Pulmonary artery endothelial cell (primary cell): ENCODE data around the gene PHEX. TPM values are rescaled to one million over a fixed set of nuclear protein-coding genes. Genes with fewer than 3 reads are reported as not detected.

ENCODE experiments used
- DNase-seq: peaks from one replicate; pipeline ENCODE4 v3.0.0-alpha.2; 2011; ENCODE audit warnings: low read depth, low spot score
- total RNA-seq: library from RNA; depleted of rRNA; stranded (reverse); fragments of >200 nt; gene quantifications from 2 replicates; pipeline ENCODE4 v1.2.3, GENCODE V29; 2014

PHEX gene
- total RNA-seq, 1 donor from 2014 or later, result 1.1 TPM

DNA sequence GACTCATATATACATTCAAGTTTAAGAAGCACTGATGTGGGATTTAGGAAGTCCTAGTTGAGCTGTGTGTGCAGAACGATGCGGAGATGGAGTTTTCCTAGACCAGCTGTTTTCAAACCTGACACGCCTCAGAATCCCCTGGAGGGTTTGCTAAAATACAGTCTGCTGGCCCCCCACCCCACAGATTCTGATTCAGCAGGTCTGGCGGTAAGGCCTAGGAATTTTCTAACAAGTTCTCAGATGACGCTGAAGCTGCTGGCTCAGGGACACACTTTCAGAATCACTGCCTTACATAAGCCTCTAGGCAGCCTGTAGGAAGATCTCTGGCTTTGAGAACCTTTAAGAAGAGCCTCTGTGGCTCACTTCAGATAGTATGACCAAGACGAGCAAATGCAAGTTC lies 73.1 kb downstream of the PHEX start:
- no peak for DNase-seq

DNA sequence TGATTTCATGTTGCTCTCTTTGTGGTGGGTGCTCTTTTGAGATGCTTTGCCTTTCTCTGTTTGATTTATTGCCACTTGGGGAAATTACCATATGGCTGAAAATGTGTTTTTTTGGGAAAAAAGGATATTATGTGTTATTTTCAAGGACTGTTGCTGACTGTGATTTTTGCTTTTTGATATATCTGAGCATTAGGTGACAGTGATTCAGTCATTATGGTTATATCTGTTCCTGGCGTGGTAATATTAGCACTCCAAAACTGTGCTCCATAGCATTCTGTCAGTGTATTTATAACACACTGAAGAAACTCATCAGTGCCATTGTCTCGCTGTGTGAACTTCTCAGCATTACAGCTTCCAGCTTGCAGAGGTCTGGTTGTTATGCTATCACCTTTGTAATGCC lies 73.8 kb downstream of the PHEX start:
- no peak for DNase-seq

DNA sequence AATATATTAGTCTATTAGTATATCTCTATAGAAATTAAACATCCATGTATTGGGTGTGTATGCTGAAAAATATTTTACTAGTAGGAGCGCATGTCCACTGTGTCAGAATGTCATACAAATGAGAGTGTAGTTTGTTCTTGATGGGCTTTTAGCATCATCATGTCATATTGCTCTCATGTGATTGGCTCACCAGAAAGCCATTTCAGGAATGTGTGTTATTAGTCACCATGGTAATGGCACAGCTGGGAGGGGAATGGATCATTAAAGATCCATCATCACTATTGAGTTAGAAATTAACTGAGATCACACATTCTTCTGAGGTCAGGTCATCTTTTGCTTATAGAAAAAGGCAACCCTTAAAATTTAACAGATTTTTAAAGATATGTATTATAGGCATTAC lies 77.3 kb downstream of the PHEX start:
- no peak for DNase-seq

DNA sequence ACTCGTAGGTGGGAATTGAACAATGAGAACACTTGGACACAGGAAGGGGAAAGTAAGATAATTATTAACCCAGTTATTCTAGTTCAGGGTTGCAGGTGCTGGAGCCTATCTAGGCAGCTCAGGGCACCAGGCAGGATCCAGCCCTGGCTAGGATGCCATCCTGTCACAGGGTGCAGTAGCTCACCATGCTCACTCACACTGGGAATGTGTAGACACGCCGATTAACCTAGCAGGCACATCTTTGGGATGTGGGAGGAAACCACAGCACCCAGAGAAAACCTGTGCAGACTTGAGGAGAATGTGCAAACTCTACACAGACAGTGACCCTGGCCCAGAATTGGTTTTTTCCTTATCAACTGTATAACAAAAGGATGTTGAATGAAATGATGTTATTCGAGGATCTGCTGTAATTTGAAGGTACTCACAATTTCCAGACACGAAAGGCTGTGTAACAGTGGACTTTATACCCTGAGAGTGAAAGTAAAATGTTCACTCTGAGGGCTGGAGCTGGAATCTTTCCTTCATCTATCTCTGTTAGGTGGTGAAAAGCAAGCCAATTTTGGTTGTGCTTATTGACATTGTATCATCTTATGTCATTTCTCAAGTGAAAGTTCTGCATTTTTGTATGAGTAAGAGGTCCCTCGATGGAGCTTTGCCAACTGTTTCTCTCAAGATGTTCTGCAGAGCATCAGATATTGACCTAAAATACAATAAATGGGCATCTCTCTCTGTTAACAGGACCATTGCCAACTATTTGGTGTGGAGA lies 78.8 kb downstream of the PHEX start:
- no peak for DNase-seq

DNA sequence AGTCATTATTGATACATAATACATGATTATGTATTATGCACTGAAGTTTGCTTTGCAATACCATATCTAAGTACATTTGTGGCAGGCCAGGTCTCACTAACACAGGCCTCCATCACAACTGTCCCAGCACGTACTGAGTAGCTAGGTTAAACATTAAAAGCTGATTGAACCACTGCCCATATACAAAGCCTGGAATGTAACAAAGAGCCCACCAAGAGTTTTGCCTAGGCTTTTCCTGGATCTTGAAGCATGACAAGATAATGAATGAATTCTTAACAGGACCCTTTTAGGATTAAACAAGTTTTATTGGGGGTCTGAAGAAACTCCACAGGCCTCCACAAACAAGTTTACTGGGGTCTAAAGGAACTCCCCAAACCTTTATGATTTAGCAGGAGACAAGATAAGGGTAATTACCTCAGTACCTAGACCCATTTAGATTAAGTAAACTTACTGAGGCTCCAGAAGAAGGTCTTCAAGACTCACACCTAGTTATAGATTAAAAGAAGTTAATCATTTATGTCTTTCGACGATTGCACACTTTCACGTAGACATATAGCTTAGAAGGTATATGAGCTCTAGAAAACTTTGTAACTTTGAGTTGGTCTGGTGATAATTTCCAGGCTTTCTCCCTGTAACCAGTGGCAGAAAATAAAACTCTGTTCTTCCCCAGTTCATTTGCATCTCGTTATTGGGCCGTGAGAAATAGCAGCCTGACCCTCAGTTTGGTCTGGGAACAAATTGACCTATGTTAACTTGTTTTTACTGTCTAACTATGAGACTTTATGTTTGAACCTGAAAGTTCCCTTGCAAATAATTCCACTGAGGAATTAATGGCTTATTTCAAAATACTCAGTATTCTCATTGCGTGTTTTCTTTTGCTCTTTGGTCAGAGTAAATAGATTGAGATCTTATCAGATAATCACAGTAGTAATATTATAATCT lies 84.8 kb downstream of the PHEX start:
- DNase-seq, result no peak

DNA sequence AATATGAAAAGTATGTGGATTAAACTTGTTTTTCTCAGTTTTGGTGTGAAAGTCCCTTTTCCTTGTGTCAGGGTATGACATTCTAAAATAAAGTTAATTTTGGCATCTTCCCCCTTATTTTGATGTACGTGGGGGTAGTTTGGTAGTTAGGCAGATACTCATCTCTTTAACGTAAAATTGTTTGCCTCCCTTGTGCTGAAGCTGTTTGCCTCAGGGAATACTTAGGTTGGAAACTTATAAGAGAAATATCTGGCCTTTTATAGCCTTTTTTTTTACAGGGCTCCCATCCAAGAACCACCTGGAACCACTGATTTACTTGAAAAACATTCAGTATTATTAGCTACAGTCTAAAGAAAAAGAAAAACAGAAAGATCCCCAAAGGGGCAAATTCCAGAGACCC lies 85.5 kb downstream of the PHEX start:
- no peak for DNase-seq

DNA sequence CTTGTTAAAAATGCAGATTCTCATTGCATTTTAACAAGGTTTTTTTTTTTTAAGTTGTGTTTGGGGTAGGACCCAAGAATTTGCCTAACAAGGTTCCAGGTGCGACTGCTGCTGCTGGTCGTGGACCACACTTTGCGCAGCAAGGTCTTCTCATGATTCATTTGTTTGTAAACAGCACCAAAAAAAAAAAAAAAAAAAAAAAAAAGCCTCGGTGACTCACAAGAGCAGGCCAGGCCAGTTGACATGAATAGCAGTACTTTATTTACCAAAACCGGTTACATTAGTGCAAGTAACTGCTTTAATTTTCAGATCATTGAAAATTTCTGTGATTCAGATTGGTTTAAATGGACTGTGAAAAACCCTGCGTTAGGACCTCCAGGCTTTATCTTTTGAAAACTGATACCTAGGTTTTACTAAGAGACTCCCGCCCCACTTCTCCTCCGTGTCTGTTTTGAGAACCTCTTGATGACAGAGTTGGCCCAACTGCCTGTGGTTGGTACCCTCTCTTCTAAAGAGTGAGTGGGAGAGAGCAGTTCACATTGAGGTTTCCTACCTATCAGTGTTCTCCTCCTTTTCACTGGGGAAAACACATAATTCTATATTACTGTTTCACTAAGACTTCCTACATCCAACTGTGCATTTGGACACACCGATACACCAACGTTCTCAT lies 86.2 kb downstream of the PHEX start:
- no peak for DNase-seq

DNA sequence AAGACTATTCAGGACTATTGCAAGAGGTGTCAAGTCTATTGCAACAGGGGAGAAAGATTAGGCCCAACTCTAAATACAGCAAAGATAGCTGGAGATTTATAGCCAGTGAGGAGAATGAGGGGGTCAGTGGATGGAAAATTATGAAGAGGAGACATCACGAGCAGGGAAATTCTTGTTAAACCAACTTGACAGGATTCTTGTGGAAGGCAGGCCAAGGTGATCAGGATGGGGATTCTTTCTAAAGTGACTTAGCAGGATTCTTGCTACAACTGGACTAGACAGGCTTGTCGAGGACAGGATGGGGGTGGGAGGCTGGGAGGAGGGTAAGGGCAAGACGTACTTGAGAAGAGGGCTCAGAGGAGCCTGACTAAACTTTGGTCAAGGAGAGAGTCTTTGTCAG lies 89.0 kb downstream of the PHEX start:
- DNase-seq, result no peak

DNA sequence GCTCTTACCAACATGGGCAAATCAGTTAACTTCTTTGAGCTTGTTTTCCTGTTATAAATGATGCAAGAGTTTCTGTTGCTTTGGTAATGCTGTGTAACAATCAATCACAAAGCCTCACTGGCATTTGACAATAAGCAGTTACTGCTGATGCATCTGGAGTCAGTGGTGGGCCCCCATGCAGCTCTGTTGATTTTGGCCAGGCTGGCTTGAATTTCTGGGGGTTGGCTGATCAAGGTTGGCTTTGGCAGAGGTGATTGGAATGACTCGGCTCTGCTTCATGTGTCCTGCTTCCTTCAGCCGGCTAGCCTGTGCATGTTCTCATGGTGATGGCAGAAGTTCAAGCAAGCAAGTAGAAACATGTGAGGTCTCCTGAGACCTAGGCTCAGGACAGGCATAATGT lies 90.4 kb downstream of the PHEX start:
- no peak for DNase-seq

DNA sequence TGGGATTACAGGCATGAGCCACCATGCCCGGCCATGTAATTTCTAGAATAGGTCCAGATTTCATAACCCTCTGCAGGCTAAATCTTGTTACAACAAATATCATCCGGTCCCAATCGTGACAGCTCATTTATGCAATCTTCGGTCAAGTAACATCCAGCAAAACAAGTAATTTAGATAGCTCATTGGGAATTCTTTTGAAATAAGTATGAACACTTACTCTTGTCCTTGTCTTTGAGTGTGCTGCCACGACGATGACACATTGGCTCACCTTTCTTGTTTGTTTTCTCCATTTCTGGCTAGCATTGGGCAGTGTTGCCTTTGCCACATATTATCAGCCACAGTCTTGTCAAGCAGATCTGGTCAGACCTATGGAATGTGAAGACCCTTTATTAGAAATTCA lies 92.0 kb downstream of the PHEX start:
- no peak for DNase-seq

DNA sequence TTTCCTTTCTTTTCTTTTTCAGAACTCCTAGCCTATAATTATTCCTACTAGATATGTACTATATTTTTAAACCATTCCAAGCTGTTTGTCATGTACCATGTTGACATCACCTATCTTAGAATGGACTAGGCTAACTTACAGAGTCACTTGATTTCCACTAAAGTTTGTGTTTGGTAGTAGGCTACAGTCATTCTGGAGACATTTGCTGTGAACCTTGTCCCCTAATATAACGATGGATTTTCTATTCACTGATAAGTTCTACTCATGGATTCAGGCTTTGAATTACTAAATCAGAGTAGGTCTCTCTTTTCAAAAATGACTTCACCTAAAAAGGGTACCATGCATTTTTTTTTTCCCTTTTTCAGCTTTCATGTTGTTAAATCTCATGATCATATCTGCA lies 93.4 kb downstream of the PHEX start:
- DNase-seq, result no peak

DNA sequence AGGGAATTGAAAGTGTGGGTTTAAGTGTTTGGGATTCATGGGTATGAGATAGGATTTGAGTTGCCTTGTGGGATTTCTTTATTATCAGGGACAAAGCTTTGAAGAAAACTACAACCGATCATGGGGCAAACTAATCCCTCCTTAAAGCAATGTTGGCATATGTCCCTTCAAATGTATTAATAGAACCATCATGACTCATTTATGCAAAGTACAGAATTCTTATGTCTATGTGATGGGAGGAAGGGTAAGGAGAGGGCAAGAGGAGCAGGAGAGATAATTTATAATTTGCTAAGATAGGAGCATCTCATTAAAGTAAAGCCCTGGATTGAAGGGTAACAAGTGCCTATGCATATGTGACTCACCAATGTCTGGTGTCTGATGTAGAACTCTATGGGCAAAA lies 94.2 kb downstream of the PHEX start:
- DNase-seq, result no peak

DNA sequence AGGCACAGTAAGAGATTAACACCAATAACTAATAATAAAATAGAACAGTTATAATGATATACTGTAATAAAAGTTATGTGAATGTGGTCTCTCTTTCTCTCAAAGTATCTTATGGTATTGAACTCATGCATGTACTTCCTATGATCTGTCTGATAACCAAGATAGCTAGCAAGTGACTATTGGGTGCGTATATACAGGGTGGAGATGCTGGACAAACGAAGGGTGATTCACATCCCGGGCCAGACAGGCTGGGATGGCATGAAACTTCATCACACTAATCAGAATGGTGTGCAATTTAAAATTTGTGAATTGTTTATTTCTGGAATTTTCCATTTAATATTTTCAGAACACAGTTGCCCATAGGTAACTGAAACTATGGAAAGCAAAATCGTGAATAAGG lies 96.8 kb downstream of the PHEX start:
- no peak for DNase-seq

DNA sequence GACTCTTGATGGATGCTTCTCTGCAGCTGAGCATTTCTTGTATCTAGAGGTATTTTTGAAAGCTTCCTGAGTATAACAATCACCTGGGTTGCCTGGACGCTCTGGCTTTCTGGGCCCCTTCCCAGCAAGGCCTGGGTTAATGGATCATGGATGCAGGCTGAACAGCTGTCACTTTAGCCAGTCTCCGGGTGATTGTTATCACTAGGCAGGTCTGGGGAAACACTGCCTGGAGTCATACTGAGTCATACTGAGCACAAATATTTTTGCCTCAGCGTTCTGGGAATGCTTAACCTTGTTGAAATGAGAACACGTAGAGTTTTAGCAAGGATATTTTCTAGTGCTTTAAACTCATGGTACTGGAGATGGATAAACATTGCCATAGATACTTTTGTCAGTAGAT lies 102.6 kb downstream of the PHEX start:
- DNase-seq, result peak; percentile 20

DNA sequence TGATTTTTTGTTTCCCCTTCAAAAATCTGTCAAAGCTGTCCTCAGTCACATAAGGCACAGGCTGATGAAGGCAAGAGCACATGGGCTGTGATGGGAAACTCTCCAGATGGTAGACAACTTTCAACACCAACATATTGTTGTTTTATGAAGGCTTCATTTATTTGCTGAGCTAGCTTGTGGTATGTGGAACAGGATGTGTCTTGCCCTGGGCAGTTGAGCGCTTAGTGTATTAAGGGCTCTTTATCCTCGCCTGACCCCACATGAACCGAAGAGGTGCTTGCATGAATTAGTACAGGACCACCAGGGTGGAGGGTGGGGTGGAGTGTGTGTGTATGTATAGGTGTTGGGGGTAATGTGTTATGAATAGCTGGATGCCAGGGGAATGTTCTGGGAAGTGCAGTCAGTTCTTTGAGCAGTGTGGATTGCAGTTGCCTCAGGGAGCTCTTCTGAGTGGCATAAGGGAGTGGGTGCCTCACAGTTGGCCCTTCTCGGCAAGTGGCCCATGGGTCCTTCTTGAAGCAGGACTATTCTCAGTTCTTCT lies 103.1 kb downstream of the PHEX start:
- no peak for DNase-seq

DNA sequence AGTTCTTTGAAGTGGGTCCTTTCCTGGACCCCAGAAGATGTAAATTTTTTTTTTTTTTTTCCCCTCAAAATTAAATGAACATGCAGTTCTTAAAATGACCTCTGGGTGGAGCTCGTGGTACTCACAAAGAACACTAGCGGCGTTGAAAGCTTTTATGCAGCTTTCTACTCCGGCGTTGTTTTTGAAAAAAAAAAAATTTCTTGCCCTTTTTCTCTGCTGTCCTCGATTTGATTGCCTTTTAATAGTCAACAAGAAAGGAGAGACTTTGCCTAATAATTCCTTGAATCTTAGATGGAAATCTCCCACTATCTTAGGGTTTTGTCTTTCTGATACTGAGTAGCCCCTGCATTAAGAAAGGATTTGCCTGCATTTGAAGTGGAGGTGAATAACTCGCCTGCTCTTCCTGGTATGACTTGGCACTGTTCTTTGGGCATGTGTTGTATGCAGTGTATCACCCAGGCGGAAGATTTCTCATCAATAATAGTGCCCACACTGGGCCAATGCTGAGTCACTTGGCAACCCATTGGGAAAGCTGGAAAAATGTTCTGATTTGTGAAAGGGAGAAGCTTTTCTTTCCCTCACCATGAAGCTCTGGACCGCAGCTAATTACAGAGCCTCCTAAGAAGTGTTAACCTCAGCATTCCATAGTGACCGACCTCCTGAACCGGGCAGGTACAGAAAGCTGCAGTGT lies 104.0 kb downstream of the PHEX start:
- peak; percentile 22 for DNase-seq

DNA sequence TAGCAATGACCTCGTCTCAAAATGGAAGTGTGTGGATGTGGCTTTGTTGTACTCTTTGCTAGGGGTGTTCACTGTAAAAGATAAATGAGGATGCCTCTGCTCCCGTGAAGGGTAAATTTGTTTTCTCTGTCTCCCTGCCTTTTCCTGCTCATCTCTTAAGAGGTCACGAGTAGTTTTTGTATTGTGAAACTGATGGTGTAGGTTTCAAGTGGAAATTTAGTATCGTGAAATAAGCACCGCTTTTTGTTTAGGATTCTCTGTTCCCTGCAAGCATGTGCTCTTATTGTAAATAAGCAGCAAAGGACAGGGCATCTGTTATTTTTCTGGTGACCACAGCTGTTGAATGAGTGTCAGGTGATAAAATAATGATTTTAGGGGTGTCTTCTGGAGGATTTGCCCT lies 104.6 kb downstream of the PHEX start:
- no peak for DNase-seq

DNA sequence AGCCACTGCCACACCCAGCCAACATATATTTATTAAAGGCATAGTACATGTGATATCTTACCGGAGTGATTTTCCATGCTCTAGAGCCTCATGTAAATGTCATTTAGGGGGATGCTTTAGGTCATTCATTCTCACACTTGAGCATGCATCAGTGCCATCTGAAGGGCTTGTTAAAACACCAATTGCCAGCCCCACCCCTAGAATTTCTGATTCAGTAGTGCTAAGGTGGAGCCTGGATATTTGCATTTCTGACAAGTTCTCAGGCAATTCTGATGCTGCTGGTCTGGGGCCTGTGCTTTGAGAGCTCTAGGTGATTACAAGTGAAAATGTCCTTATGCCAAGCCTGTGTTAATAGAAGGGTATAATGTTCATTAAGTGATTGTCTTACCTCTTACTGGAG lies 107.7 kb downstream of the PHEX start:
- no peak for DNase-seq

DNA sequence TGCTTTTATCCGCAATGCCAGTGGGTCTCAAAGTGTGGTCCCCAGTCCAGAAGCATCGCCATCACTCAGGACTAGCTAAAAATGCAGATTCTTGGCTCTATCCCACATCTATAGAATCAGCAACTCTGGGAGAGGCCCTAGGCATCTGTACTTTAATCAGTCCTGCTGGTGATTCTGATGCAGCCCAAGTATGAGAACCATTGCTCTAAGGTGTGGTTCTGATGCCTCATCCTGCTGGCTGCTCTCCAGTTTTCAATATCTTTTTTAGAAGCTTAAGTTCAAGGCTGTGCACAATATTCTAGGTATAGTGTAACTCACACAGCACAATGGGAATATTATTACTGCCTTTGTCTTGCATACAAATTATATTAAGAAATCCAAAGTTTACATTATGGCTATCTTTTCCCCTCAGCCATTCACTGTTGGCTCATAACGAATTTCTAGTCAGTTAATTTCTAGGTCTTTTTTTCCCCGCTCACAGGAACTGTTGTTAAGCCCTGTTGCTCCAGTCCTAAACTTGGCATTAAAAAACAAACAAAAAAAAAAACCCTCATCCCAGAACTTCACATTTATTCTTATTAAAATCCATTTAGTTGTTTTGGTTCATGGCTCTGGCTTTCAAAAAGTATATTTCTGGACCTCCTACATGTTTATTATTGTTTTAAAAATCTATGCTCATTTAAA lies 109.1 kb downstream of the PHEX start:
- no peak for DNase-seq

DNA sequence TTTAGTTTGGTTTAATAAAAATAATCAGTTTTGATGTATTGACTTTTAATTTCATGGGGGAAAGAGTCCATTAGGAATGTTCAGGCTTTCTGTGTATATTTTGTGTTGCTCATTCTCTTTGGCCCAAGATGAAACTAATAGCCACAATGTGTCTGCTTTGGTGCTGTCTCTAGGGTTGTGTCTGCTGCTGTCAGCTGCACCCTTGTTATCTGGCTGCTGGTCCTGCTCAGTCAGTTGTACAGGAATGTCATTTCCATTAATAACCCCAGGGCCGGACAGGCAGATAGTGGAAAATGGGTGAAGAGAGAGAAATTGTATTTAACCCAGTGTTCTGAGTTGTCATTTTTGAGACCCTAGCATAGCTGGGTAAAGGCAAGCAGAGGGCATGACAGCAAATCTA lies 115.1 kb downstream of the PHEX start:
- DNase-seq, result no peak

DNA sequence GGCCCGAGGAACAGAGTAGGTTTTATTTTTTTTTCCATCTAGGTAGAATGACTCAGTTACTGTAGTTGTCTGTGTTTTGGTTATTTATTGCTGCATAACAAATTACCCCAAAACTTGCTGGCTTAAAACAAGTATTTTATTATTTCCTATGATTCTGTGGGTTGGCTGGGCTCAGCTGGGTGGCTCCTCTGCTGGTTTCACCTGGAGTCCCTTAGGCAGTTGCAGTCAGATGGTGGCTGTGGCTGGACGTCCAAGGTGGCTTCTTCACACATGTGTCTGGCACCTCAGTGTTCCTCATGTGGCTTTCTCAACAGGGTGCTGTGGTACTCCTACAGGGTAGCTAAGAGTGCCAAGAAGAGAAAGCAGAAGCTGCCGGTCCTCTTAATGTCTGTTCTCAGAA lies 115.8 kb downstream of the PHEX start:
- DNase-seq, result no peak
